ENCODE results near the gene FEN1. TPM values are rescaled to one million over a fixed set of nuclear protein-coding genes. Genes with fewer than 3 reads are reported as not detected.

FEN1 gene, protein sequence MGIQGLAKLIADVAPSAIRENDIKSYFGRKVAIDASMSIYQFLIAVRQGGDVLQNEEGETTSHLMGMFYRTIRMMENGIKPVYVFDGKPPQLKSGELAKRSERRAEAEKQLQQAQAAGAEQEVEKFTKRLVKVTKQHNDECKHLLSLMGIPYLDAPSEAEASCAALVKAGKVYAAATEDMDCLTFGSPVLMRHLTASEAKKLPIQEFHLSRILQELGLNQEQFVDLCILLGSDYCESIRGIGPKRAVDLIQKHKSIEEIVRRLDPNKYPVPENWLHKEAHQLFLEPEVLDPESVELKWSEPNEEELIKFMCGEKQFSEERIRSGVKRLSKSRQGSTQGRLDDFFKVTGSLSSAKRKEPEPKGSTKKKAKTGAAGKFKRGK
- 74.6 TPM for polyA plus RNA-seq (2013, experiment 1 of 2)
- 75.1 TPM for polyA plus RNA-seq (2013, experiment 2 of 2)

DNA sequence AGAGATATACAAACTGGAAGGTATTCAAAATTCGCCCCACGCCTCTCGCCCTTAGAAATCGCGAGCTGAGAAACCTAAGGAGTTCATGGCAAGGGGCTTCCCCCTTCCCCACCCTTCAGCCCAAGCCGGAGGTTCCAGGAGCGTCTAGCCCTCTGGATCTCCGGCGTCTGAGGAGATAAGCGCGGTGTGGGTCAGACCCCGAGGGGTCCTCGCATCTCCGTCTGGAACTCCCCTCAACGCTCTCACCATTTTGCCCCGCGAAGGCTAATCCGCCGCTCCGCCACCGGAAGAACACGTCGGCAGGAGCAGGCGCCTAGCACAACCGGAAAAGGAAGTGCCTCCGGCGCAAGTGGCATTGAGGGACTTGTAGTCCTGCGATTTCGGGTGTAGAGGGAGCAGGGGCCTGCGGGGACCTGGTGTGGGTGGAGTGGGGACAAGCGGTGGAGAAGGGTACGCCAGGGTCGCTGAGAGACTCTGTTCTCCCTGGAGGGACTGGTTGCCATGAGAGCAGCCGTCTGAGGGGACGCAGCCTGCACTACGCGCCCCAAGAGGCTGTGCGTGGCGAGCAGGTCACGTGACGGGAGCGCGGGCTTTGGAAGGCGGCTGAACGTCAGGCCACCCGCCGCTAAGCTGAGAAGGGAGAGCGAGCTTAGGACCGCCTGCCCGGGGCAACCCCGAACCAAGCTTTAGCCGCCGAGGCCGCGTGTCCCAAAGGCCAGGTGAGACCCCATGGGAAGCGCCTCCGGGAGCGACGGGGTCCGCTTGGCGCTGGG, at the start of gene FEN1, which contains the start of gene TMEM258:
TSS of gene FEN1 (plus strand) at position 602 of the 773 bp plus-strand sequence. CDS start 2,451 bp downstream, outside the sequence.
TSS of gene TMEM258 (minus strand) at position 290 of the 773 bp plus-strand sequence. CDS start at position 249, 41 bp downstream.
- H2BK15ac ChIP-seq (replicated peaks; ENCODE audit: low read depth) = no peak within 1 kb of the TSS
- peaks cover 19% of the 10 kb centered on the region for H3K79me1 ChIP-seq (ENCODE audit: low read length)
- peak within 1 kb of the TSS; percentile 87 for H3K27ac ChIP-seq (ENCODE audit: low read depth, low read length)
- peak within 1 kb of the TSS; percentile 43 for H2AK5ac ChIP-seq (ENCODE audit: low read length)
- H3K4me1 ChIP-seq (ENCODE audit: control insufficient read depth, low read depth, low read length) = no peaks in the 10 kb centered on the region
- WGBS (ENCODE audit: extremely low coverage, insufficient coverage, low lambda C conversion rate) = no CpG with 5 or more reads among the region's 61 CpGs
- H4K8ac ChIP-seq (ENCODE audit: low read depth, low read length) = no peak within 1 kb of the TSS
- peak within 1 kb of the TSS; percentile 93 for H3K4me3 ChIP-seq (ENCODE audit: low read length)
- peak; percentile 98 for DNase-seq
- peak within 1 kb of the TSS; percentile 100 for H3K56ac ChIP-seq (ENCODE audit: low read length)
- peak within 1 kb of the TSS; percentile 99 for H4K5ac ChIP-seq (ENCODE audit: low read length)
- peak within 1 kb of the TSS; percentile 88 for H3K4me2 ChIP-seq (ENCODE audit: low read length)
- peak within 1 kb of the TSS; percentile 69 for H2BK120ac ChIP-seq (ENCODE audit: low read depth, low read length)
- peaks cover 44% of the 10 kb centered on the region for H3K79me2 ChIP-seq (ENCODE audit: control insufficient read depth, insufficient read depth, low read length)
- H3K18ac ChIP-seq (ENCODE audit: low read length) = peak within 1 kb of the TSS; percentile 75
- peak within 1 kb of the TSS; percentile 100 for H2BK5ac ChIP-seq (ENCODE audit: low read length)
- no peaks in the 10 kb centered on the region for H3K27me3 ChIP-seq (ENCODE audit: insufficient read depth, low read length, poor library complexity)
- peaks cover 6% of the 10 kb centered on the region for H3K36me3 ChIP-seq (ENCODE audit: control insufficient read depth, insufficient read depth, low read length)
- H3K9ac ChIP-seq (ENCODE audit: low read length) = peak within 1 kb of the TSS; percentile 96
- peak within 1 kb of the TSS; percentile 94 for H3K4ac ChIP-seq (ENCODE audit: low read depth, low read length)
- H3K23ac ChIP-seq (ENCODE audit: low read length) = peak within 1 kb of the TSS; percentile 100

DNA sequence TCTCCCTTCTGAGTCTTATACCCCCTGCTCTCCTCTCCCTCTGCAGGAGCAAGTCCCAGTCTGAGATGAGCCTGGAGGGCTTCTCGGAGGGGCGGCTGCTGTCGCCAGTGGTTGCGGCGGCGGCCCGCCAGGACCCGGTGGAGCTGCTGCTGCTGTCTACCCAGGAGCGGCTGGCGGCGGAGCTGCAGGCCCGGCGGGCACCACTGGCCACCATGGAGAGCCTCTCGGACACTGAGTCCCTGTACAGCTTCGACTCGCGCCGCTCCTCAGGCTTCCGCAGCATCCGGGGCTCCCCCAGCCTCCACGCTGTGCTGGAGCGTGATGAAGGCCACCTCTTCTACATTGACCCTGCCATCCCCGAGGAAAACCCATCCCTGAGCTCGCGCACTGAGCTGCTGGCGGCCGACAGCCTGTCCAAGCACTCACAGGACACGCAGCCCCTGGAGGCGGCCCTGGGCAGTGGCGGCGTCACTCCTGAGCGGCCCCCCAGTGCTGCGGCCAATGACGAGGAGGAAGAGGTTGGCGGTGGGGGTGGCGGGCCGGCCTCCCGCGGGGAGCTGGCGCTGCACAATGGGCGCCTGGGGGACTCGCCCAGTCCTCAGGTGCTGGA, 49.1 kb upstream of the FEN1 start:
- Histone ChIP-seq H3K4me2 (ENCODE audit: low read length) (no peak overlapping the region), H3K23ac (ENCODE audit: low read length) (no peak overlapping the region), H3K9ac (ENCODE audit: low read length) (no peak overlapping the region), H3K4me1 (ENCODE audit: control insufficient read depth, low read depth, low read length) (no peaks in the 10 kb centered on the region), H3K4ac (ENCODE audit: low read depth, low read length) (no peak overlapping the region), H3K56ac (ENCODE audit: low read length) (no peak overlapping the region), H2BK15ac (replicated peaks; ENCODE audit: low read depth) (no peak overlapping the region), H3K27ac (ENCODE audit: low read depth, low read length) (no peak overlapping the region), H4K8ac (ENCODE audit: low read depth, low read length) (no peak overlapping the region), H3K27me3 (ENCODE audit: insufficient read depth, low read length, poor library complexity) (no peaks in the 10 kb centered on the region), H2BK120ac (ENCODE audit: low read depth, low read length) (no peak overlapping the region), H3K18ac (ENCODE audit: low read length) (no peak overlapping the region), H3K79me1 (ENCODE audit: low read length) (no peaks in the 10 kb centered on the region), H2BK5ac (ENCODE audit: low read length) (no peak overlapping the region), H3K79me2 (ENCODE audit: control insufficient read depth, insufficient read depth, low read length) (no peaks in the 10 kb centered on the region), H4K5ac (ENCODE audit: low read length) (no peak overlapping the region), H3K36me3 (ENCODE audit: control insufficient read depth, insufficient read depth, low read length) (no peaks in the 10 kb centered on the region), H2AK5ac (ENCODE audit: low read length) (no peak overlapping the region), H3K4me3 (ENCODE audit: low read length) (no peak overlapping the region)
- WGBS (ENCODE audit: extremely low coverage, insufficient coverage, low lambda C conversion rate) = no CpG with 5 or more reads among the region's 42 CpGs
- DNase-seq = no peak

DNA sequence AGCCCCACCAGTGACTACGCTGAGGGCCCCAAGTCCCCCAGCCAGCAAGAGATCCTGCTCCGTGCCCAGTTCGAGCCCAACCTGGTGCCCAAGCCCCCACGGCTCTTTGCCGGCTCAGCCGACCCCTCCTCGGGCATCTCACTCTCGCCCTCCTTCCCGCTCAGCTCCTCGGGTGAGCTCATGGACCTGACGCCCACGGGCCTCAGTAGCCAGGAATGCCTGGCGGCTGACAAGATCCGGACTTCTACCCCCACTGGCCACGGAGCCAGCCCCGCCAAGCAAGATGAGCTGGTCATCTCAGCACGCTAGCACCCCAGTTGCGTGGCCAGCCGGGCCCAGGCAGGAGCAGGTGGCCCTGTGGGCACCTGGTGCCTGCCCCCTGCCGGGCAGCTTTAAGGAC, 48.5 kb upstream of the FEN1 start:
- Histone ChIP-seq H3K27me3 (ENCODE audit: insufficient read depth, low read length, poor library complexity) (no peaks in the 10 kb centered on the region), H4K8ac (ENCODE audit: low read depth, low read length) (no peak overlapping the region), H2BK120ac (ENCODE audit: low read depth, low read length) (no peak overlapping the region), H3K4me3 (ENCODE audit: low read length) (no peak overlapping the region), H3K4me1 (ENCODE audit: control insufficient read depth, low read depth, low read length) (no peaks in the 10 kb centered on the region), H3K4ac (ENCODE audit: low read depth, low read length) (no peak overlapping the region), H2AK5ac (ENCODE audit: low read length) (no peak overlapping the region), H2BK15ac (replicated peaks; ENCODE audit: low read depth) (no peak overlapping the region), H3K18ac (ENCODE audit: low read length) (no peak overlapping the region), H3K56ac (ENCODE audit: low read length) (no peak overlapping the region), H3K23ac (ENCODE audit: low read length) (no peak overlapping the region), H3K27ac (ENCODE audit: low read depth, low read length) (no peak overlapping the region), H3K4me2 (ENCODE audit: low read length) (no peak overlapping the region), H3K79me1 (ENCODE audit: low read length) (no peaks in the 10 kb centered on the region), H3K9ac (ENCODE audit: low read length) (no peak overlapping the region), H2BK5ac (ENCODE audit: low read length) (no peak overlapping the region), H4K5ac (ENCODE audit: low read length) (no peak overlapping the region), H3K36me3 (ENCODE audit: control insufficient read depth, insufficient read depth, low read length) (no peaks in the 10 kb centered on the region), H3K79me2 (ENCODE audit: control insufficient read depth, insufficient read depth, low read length) (no peaks in the 10 kb centered on the region)
- no CpG with 5 or more reads among the region's 20 CpGs for WGBS (ENCODE audit: extremely low coverage, insufficient coverage, low lambda C conversion rate)
- no peak for DNase-seq

DNA sequence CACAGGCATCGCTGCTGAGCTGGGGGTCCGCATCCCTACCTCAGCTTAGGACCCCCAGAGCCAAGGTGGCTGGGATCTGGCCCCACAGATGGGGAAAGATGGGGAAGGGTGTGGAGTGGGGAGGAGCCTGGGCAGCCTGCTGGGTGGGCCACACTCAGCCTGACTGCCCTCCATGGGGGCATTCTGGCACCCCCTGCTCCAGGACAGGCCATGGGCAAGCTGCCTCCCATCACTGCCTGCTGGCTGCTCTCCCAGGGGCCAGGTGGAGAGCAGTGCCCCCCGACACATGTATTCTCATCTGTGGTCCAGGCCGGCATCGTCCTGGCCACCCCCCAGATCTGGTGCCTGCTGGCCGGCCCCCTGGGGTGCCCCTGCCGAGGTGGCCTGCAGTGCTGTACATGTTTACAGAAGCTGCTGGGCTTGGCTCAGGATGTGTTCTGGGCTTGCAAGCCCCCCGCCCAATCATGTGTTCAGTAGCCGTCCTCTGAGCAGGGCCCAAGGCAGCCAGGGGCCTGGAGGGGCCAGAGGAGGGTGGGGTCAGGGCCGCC, 48.0 kb upstream of the FEN1 start:
- no peak overlapping the region for H3K4ac ChIP-seq (ENCODE audit: low read depth, low read length)
- no peak overlapping the region for H3K4me2 ChIP-seq (ENCODE audit: low read length)
- H2BK120ac ChIP-seq (ENCODE audit: low read depth, low read length) = no peak overlapping the region
- no peak overlapping the region for H4K8ac ChIP-seq (ENCODE audit: low read depth, low read length)
- H2AK5ac ChIP-seq (ENCODE audit: low read length) = no peak overlapping the region
- H3K79me1 ChIP-seq (ENCODE audit: low read length) = no peaks in the 10 kb centered on the region
- no peaks in the 10 kb centered on the region for H3K27me3 ChIP-seq (ENCODE audit: insufficient read depth, low read length, poor library complexity)
- H3K79me2 ChIP-seq (ENCODE audit: control insufficient read depth, insufficient read depth, low read length) = no peaks in the 10 kb centered on the region
- H3K23ac ChIP-seq (ENCODE audit: low read length) = no peak overlapping the region
- H3K4me1 ChIP-seq (ENCODE audit: control insufficient read depth, low read depth, low read length) = peaks cover 3% of the 10 kb centered on the region
- H3K27ac ChIP-seq (ENCODE audit: low read depth, low read length) = no peak overlapping the region
- no peak overlapping the region for H2BK15ac ChIP-seq (replicated peaks; ENCODE audit: low read depth)
- H4K5ac ChIP-seq (ENCODE audit: low read length) = no peak overlapping the region
- no peak overlapping the region for H3K18ac ChIP-seq (ENCODE audit: low read length)
- DNase-seq = no peak
- no peak overlapping the region for H3K56ac ChIP-seq (ENCODE audit: low read length)
- H3K9ac ChIP-seq (ENCODE audit: low read length) = no peak overlapping the region
- WGBS (ENCODE audit: extremely low coverage, insufficient coverage, low lambda C conversion rate) = no CpG with 5 or more reads among the region's 10 CpGs
- no peak overlapping the region for H3K4me3 ChIP-seq (ENCODE audit: low read length)
- H3K36me3 ChIP-seq (ENCODE audit: control insufficient read depth, insufficient read depth, low read length) = no peaks in the 10 kb centered on the region
- H2BK5ac ChIP-seq (ENCODE audit: low read length) = no peak overlapping the region

DNA sequence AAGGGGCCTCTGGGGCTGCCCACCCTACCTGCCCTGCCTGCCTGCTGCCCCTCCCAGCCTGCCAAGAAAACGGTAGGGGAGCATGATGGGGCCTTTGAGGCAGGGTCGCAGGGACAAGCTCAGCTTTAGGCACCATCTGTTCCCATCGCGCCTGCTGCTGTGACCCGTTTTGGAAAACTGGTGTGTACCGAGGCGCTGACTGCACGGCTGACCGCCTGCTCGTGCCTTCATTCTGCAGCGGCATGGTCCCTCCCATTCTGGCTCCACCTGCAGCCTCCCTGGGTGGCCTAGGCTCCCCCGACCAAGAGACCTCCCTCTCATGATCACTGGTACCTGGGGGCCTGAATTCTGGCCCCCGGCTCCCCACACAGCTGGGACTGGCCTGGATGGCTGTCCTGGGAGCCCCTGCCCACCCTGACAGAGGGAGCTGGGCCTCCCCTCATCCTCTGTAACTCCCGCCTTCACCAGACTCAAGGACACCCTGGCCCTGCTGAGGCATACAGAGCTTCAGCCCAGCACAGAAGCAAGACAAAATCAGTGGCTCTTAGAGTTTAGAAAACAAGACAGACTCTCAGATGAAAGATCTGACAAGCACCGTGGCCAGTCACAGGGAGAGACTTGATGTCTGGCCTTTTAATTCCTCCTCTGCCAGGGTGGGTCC, 46.8 kb upstream of the FEN1 start:
- no peak for DNase-seq
- Histone ChIP-seq H3K9ac (ENCODE audit: low read length) (no peak overlapping the region), H3K79me2 (ENCODE audit: control insufficient read depth, insufficient read depth, low read length) (no peaks in the 10 kb centered on the region), H3K79me1 (ENCODE audit: low read length) (no peaks in the 10 kb centered on the region), H2AK5ac (ENCODE audit: low read length) (no peak overlapping the region), H3K27me3 (ENCODE audit: insufficient read depth, low read length, poor library complexity) (no peaks in the 10 kb centered on the region), H4K5ac (ENCODE audit: low read length) (no peak overlapping the region), H3K18ac (ENCODE audit: low read length) (no peak overlapping the region), H2BK15ac (replicated peaks; ENCODE audit: low read depth) (no peak overlapping the region), H3K4me1 (ENCODE audit: control insufficient read depth, low read depth, low read length) (peaks cover 7% of the 10 kb centered on the region), H4K8ac (ENCODE audit: low read depth, low read length) (no peak overlapping the region), H2BK5ac (ENCODE audit: low read length) (no peak overlapping the region), H3K4ac (ENCODE audit: low read depth, low read length) (no peak overlapping the region), H2BK120ac (ENCODE audit: low read depth, low read length) (no peak overlapping the region), H3K4me3 (ENCODE audit: low read length) (no peak overlapping the region), H3K23ac (ENCODE audit: low read length) (no peak overlapping the region), H3K36me3 (ENCODE audit: control insufficient read depth, insufficient read depth, low read length) (no peaks in the 10 kb centered on the region), H3K4me2 (ENCODE audit: low read length) (no peak overlapping the region), H3K56ac (ENCODE audit: low read length) (no peak overlapping the region), H3K27ac (ENCODE audit: low read depth, low read length) (no peak overlapping the region)
- WGBS (ENCODE audit: extremely low coverage, insufficient coverage, low lambda C conversion rate) = no CpG with 5 or more reads among the region's 15 CpGs

Data from mesendoderm (in vitro differentiated cells).